HepG2 (cell line): Measurements from ENCODE around the gene DST.

Source experiments
- BCL6 ChIP-seq: IDR thresholded peaks from 2 replicates; pipeline ENCODE4 v1.6.1; 2016; ENCODE audit warnings: missing genetic modification reagents, missing compliant biosample characterization
- HNRNPK ChIP-seq: fragments of 200-400 bp; formaldehyde crosslinking; IDR thresholded peaks from 2 replicates; pipeline ENCODE4 v1.6.1; 2018; ENCODE audit warnings: low read length, low read depth, moderate library complexity, mild to moderate bottlenecking; ENCODE audit not compliant: poor library complexity, severe bottlenecking
- POLR2A ChIP-seq, 2 experiments: IDR thresholded peaks; 2 replicates each; pipeline ENCODE4 v1.6.1; 2011; ENCODE audit warnings: low read depth in 2 of 2, low read length in 2 of 2, mild to moderate bottlenecking in 1 of 2, moderate library complexity in 1 of 2; ENCODE audit not compliant: insufficient read depth in 1 of 2
- REL ChIP-seq: sonication (generic); formaldehyde crosslinking; conservative IDR thresholded peaks from 2 replicates; pipeline ENCODE4 v1.8.0; 2022; ENCODE audit warnings: mild to moderate bottlenecking, missing genetic modification reagents, moderate library complexity
- RXRB ChIP-seq: IDR thresholded peaks from 2 replicates; pipeline ENCODE4 v1.6.1; 2016; ENCODE audit warnings: borderline replicate concordance, missing genetic modification reagents, missing compliant biosample characterization
- SP4 ChIP-seq: sonication (generic); formaldehyde crosslinking; IDR thresholded peaks from 2 replicates; pipeline ENCODE4 v1.8.1; 2023; ENCODE audit warnings: mild to moderate bottlenecking, missing genetic modification reagents
- ZBTB7A ChIP-seq: sonication (generic); formaldehyde crosslinking; IDR thresholded peaks from 2 replicates; pipeline ENCODE4 v1.8.0; 2022; ENCODE audit warnings: mild to moderate bottlenecking, missing genetic modification reagents
- ZNF12 ChIP-seq: sonication (generic); formaldehyde crosslinking; IDR thresholded peaks from 2 replicates; pipeline ENCODE4 v1.5.0; 2020; ENCODE audit warnings: missing genetic modification reagents
- TF ChIP-seq, protein P1 (sequence below): sonication (generic); formaldehyde crosslinking; IDR thresholded peaks from 2 replicates; pipeline ENCODE4 v1.5.0; 2020; ENCODE audit warnings: mild to moderate bottlenecking, missing genetic modification reagents, moderate library complexity
- TF ChIP-seq, protein P2 (sequence below): sonication (generic); formaldehyde crosslinking; IDR thresholded peaks from 2 replicates; pipeline ENCODE4 v1.5.0; 2020; ENCODE audit warnings: missing genetic modification reagents
- TF ChIP-seq, protein P3 (sequence below): IDR thresholded peaks from 2 replicates; pipeline ENCODE4 v1.6.1; 2016
- TF ChIP-seq, protein P4 (sequence below): sonication (generic); formaldehyde crosslinking; IDR thresholded peaks from 2 replicates; pipeline ENCODE4 v1.4.0; 2020; ENCODE audit warnings: missing genetic modification reagents

DNA sequence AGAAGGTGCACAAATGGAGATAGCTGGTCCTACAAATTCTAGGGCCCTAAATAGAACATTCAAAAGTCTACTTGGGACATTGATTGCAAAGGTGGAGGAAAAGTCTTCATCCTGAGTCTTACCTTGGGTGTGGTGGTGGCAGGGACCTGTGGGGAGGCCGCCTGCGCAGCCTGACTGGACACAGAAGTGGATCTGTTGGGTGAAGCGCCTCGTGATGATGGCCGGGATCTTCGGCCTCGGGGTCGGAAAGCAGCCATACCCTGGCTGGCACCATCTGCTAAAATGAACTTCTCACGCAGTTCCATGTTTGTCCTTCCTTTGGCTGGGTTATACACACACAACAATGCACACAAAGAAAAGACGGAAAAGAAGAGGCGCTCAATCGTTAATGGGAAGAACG, 179.2 kb downstream of the DST start:
- TF ChIP-seq ZNF12 (CRISPR knock-in tag) (no peak), SP4 (no peak), BCL6 (no peak), REL (CRISPR knock-in tag) (no peak), HNRNPK (no peak), RXRB (CRISPR knock-in tag) (no peak), ZBTB7A (CRISPR knock-in tag) (no peak), POLR2A (IDR thresholded peaks at IDR 0.05; ENCODE audit: insufficient read depth in 1 of 2, low read depth in 2 of 2, low read length in 2 of 2) (no peak)
- TF ChIP-seq, protein P1, sequence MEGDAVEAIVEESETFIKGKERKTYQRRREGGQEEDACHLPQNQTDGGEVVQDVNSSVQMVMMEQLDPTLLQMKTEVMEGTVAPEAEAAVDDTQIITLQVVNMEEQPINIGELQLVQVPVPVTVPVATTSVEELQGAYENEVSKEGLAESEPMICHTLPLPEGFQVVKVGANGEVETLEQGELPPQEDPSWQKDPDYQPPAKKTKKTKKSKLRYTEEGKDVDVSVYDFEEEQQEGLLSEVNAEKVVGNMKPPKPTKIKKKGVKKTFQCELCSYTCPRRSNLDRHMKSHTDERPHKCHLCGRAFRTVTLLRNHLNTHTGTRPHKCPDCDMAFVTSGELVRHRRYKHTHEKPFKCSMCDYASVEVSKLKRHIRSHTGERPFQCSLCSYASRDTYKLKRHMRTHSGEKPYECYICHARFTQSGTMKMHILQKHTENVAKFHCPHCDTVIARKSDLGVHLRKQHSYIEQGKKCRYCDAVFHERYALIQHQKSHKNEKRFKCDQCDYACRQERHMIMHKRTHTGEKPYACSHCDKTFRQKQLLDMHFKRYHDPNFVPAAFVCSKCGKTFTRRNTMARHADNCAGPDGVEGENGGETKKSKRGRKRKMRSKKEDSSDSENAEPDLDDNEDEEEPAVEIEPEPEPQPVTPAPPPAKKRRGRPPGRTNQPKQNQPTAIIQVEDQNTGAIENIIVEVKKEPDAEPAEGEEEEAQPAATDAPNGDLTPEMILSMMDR (CRISPR knock-in tag), result no peak
- TF ChIP-seq, protein P2, sequence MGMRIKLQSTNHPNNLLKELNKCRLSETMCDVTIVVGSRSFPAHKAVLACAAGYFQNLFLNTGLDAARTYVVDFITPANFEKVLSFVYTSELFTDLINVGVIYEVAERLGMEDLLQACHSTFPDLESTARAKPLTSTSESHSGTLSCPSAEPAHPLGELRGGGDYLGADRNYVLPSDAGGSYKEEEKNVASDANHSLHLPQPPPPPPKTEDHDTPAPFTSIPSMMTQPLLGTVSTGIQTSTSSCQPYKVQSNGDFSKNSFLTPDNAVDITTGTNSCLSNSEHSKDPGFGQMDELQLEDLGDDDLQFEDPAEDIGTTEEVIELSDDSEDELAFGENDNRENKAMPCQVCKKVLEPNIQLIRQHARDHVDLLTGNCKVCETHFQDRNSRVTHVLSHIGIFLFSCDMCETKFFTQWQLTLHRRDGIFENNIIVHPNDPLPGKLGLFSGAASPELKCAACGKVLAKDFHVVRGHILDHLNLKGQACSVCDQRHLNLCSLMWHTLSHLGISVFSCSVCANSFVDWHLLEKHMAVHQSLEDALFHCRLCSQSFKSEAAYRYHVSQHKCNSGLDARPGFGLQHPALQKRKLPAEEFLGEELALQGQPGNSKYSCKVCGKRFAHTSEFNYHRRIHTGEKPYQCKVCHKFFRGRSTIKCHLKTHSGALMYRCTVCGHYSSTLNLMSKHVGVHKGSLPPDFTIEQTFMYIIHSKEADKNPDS (CRISPR knock-in tag), result no peak
- TF ChIP-seq, protein P3, sequence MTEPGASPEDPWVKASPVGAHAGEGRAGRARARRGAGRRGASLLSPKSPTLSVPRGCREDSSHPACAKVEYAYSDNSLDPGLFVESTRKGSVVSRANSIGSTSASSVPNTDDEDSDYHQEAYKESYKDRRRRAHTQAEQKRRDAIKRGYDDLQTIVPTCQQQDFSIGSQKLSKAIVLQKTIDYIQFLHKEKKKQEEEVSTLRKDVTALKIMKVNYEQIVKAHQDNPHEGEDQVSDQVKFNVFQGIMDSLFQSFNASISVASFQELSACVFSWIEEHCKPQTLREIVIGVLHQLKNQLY (CRISPR knock-in tag), result no peak
- TF ChIP-seq, protein P4, sequence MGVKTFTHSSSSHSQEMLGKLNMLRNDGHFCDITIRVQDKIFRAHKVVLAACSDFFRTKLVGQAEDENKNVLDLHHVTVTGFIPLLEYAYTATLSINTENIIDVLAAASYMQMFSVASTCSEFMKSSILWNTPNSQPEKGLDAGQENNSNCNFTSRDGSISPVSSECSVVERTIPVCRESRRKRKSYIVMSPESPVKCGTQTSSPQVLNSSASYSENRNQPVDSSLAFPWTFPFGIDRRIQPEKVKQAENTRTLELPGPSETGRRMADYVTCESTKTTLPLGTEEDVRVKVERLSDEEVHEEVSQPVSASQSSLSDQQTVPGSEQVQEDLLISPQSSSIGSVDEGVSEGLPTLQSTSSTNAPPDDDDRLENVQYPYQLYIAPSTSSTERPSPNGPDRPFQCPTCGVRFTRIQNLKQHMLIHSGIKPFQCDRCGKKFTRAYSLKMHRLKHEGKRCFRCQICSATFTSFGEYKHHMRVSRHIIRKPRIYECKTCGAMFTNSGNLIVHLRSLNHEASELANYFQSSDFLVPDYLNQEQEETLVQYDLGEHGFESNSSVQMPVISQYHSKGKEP (CRISPR knock-in tag), result no peak
